IPS DF 6.9 (cell line): Measurements from ENCODE around the gene SUCNR1.

Source experiments
- DNase-seq: peaks from one replicate; pipeline ENCODE4 v3.0.0-alpha.2; 2013; ENCODE audit warnings: low read depth, low spot score
- H3K27ac ChIP-seq: one replicate; pipeline ENCODE4 v1.5.1; 2013; ENCODE audit warnings: low read length, control low read depth
- H3K27me3 ChIP-seq: 2 replicates; pipeline ENCODE4 v1.6.1; 2013; ENCODE audit warnings: mild to moderate bottlenecking, low read length; ENCODE audit not compliant: control insufficient read depth, insufficient read depth
- H3K36me3 ChIP-seq: 2 replicates; pipeline ENCODE4 v1.6.1; 2013; ENCODE audit warnings: low read length; ENCODE audit not compliant: control insufficient read depth, insufficient read depth
- H3K4me1 ChIP-seq: 2 replicates; pipeline ENCODE4 v1.6.1; 2013; ENCODE audit warnings: low read length; ENCODE audit not compliant: control insufficient read depth, insufficient read depth
- H3K4me3 ChIP-seq: 2 replicates; pipeline ENCODE4 v1.5.1; 2013; ENCODE audit warnings: mild to moderate bottlenecking, low read length
- H3K9me3 ChIP-seq: 2 replicates; pipeline ENCODE4 v1.6.1; 2013; ENCODE audit warnings: low read length, inconsistent platforms; ENCODE audit not compliant: control insufficient read depth, insufficient read depth
- WGBS: extraction: QIAGEN DNeasy Blood & Tissue Kit; methylation state at CpG from one replicate; pipeline ENCODE4 v1.1.7; 2013; ENCODE audit warnings: mixed read lengths, missing lambda C conversion rate; ENCODE audit not compliant: insufficient read length, insufficient coverage; 5-methylcytosine and 5-hydroxymethylcytosine counted together

The SUCNR1 gene

GRCh38 chr3:151852074-151852811 is 21.2 kb upstream of the SUCNR1 start:
- Histone ChIP-seq H3K27ac (no peak overlapping the region), H3K4me3 (no peak overlapping the region), H3K9me3 (no peaks in the 10 kb centered on the region), H3K27me3 (no peaks in the 10 kb centered on the region), H3K4me1 (no peaks in the 10 kb centered on the region), H3K36me3 (no peaks in the 10 kb centered on the region)
- WGBS: no CpG with 5 or more reads among the region's 11 CpGs
- DNase-seq: no peak

- WGBS: no CpG with 5 or more reads among the region's 3 CpGs
- no peaks in the 10 kb centered on the region for H3K36me3 ChIP-seq
- no peak for DNase-seq
- no peaks in the 10 kb centered on the region for H3K4me1 ChIP-seq
- H3K27ac ChIP-seq: no peak overlapping the region
- no peak overlapping the region for H3K4me3 ChIP-seq
- H3K9me3 ChIP-seq: no peaks in the 10 kb centered on the region
- H3K27me3 ChIP-seq: no peaks in the 10 kb centered on the region
These were observed 17.3 kb upstream of the SUCNR1 start for GRCh38 chr3:151856118-151856517.

- H3K4me1 ChIP-seq: no peaks in the 10 kb centered on the region
- no peak overlapping the region for H3K27ac ChIP-seq
- no peaks in the 10 kb centered on the region for H3K27me3 ChIP-seq
- no peak overlapping the region for H3K4me3 ChIP-seq
- H3K36me3 ChIP-seq: no peaks in the 10 kb centered on the region
- no peak for DNase-seq
- H3K9me3 ChIP-seq: no peaks in the 10 kb centered on the region
- WGBS: no CpG with 5 or more reads among the region's 2 CpGs
These were observed 16.8 kb upstream of the SUCNR1 start for GRCh38 chr3:151856641-151857040.

GRCh38 chr3:151859233-151859673 is 14.2 kb upstream of the SUCNR1 start:
- Histone ChIP-seq H3K4me1 (no peaks in the 10 kb centered on the region), H3K27ac (no peak overlapping the region), H3K27me3 (no peaks in the 10 kb centered on the region), H3K4me3 (no peak overlapping the region), H3K36me3 (no peaks in the 10 kb centered on the region), H3K9me3 (no peaks in the 10 kb centered on the region)
- no CpG with 5 or more reads among the region's 2 CpGs for WGBS
- no peak for DNase-seq

- Histone ChIP-seq H3K27me3 (no peaks in the 10 kb centered on the region), H3K4me1 (no peaks in the 10 kb centered on the region), H3K36me3 (no peaks in the 10 kb centered on the region), H3K27ac (no peak overlapping the region), H3K9me3 (no peaks in the 10 kb centered on the region), H3K4me3 (no peak overlapping the region)
- no peak for DNase-seq
These were observed 13.5 kb upstream of the SUCNR1 start for GRCh38 chr3:151859905-151860304.

- no peaks in the 10 kb centered on the region for H3K36me3 ChIP-seq
- H3K9me3 ChIP-seq: no peaks in the 10 kb centered on the region
- H3K4me1 ChIP-seq: no peaks in the 10 kb centered on the region
- WGBS: no CpG with 5 or more reads among the region's 2 CpGs
- no peak overlapping the region for H3K27ac ChIP-seq
- H3K27me3 ChIP-seq: no peaks in the 10 kb centered on the region
- no peak overlapping the region for H3K4me3 ChIP-seq
- no peak for DNase-seq
These were observed 9.8 kb upstream of the SUCNR1 start for GRCh38 chr3:151863611-151864010.

GRCh38 chr3:151864423-151865101 is 8.9 kb upstream of the SUCNR1 start:
- no peak overlapping the region for H3K4me3 ChIP-seq
- H3K27me3 ChIP-seq: no peaks in the 10 kb centered on the region
- H3K9me3 ChIP-seq: no peaks in the 10 kb centered on the region
- no peak for DNase-seq
- no CpG with 5 or more reads among the region's 4 CpGs for WGBS
- H3K27ac ChIP-seq: no peak overlapping the region
- no peaks in the 10 kb centered on the region for H3K36me3 ChIP-seq
- H3K4me1 ChIP-seq: no peaks in the 10 kb centered on the region

GRCh38 chr3:151866711-151867410 is 6.6 kb upstream of the SUCNR1 start:
- WGBS: no CpG with 5 or more reads among the region's 4 CpGs
- Histone ChIP-seq H3K36me3 (no peaks in the 10 kb centered on the region), H3K27me3 (no peaks in the 10 kb centered on the region), H3K4me3 (no peak overlapping the region), H3K9me3 (no peaks in the 10 kb centered on the region), H3K27ac (no peak overlapping the region), H3K4me1 (no peaks in the 10 kb centered on the region)
- no peak for DNase-seq

GRCh38 chr3:151867666-151868065 is 5.8 kb upstream of the SUCNR1 start:
- Histone ChIP-seq H3K4me3 (no peak overlapping the region), H3K9me3 (no peaks in the 10 kb centered on the region), H3K36me3 (no peaks in the 10 kb centered on the region), H3K27ac (no peak overlapping the region), H3K4me1 (no peaks in the 10 kb centered on the region), H3K27me3 (no peaks in the 10 kb centered on the region)
- DNase-seq: no peak
- no CpG with 5 or more reads among the region's 1 CpG for WGBS

- DNase-seq: no peak
- no peaks in the 10 kb centered on the region for H3K9me3 ChIP-seq
- no CpG with 5 or more reads among the region's 3 CpGs for WGBS
These were observed 4.3 kb upstream of the SUCNR1 start for GRCh38 chr3:151869181-151869580.

More at GRCh38 chr3:151869181-151869580, 4.3 kb upstream of the SUCNR1 start:
- no peaks in the 10 kb centered on the region for H3K27me3 ChIP-seq
- H3K4me3 ChIP-seq: no peak overlapping the region
- no peak overlapping the region for H3K27ac ChIP-seq
- no peaks in the 10 kb centered on the region for H3K36me3 ChIP-seq
- no peaks in the 10 kb centered on the region for H3K4me1 ChIP-seq
